T-helper 1 cell treated with Interleukin-12 subunit alpha and Interleukin-12 subunit beta and Interleukin-4 antibody, amounts not matched to agents 30 ng/mL and 1 ng/mL, for 36 hours (primary cell): ENCODE data around the gene POLD1. TPM values are rescaled to one million over a fixed set of nuclear protein-coding genes. Genes with fewer than 3 reads are reported as not detected.
"Not testable (repeated sequence)": the region's sequence is repeated elsewhere in the genome, so short reads cannot be mapped to it uniquely, and the experiment has no call there.

Experiments
- intact Hi-C: fragments of 100-400 bp; cut with micrococcal nuclease; formaldehyde crosslinking; loops from one replicate; pipeline ENCODE4 v1.15.1; 2024
- total RNA-seq: library from RNA; stranded (reverse); gene quantifications from 2 replicates; pipeline ENCODE4 v1.2.3, GENCODE V29; 2022

Gene POLD1
- total RNA-seq, 1 donor from 2014 or later = 105 TPM

GRCh38 chr19:50432221-50433028, 48.3 kb downstream of the POLD1 start, which contains the start of gene MYBPC2:
MYBPC2 (plus strand) TSS chr19:50432892; CDS start chr19:50432954, 62 bp downstream.
- intact Hi-C loops = no loop called here

GRCh38 chr19:50433201-50434180, 49.3 kb downstream of the POLD1 start:
- intact Hi-C loops = no loop called here

GRCh38 chr19:50434525-50434924, 50.4 kb downstream of the POLD1 start:
- intact Hi-C loops = no loop called here

GRCh38 chr19:50435221-50435620, 51.1 kb downstream of the POLD1 start:
- intact Hi-C loops = no loop called here

- intact Hi-C loops = no loop called here
Measured at GRCh38 chr19:50435627-50436026, 51.5 kb downstream of the POLD1 start.

GRCh38 chr19:50437862-50438449, 53.8 kb downstream of the POLD1 start:
- intact Hi-C loops = no loop called here

- intact Hi-C loops = not testable (repeated sequence)
Measured at GRCh38 chr19:50439130-50439529, 55.0 kb downstream of the POLD1 start.

GRCh38 chr19:50444059-50444458, 59.9 kb downstream of the POLD1 start:
- intact Hi-C loops = no loop called here

GRCh38 chr19:50447053-50447452, 62.9 kb downstream of the POLD1 start:
- intact Hi-C loops = no loop called here

- intact Hi-C loops = no loop called here
Measured at GRCh38 chr19:50447750-50448149, 63.6 kb downstream of the POLD1 start.

- intact Hi-C loops = no loop called here
Measured at GRCh38 chr19:50449236-50449899, 65.2 kb downstream of the POLD1 start.

GRCh38 chr19:50450369-50451222, 66.4 kb downstream of the POLD1 start:
- intact Hi-C loops = no loop called here

GRCh38 chr19:50451223-50451534, 67.0 kb downstream of the POLD1 start:
- intact Hi-C loops = no loop called here

GRCh38 chr19:50453243-50453642, 69.1 kb downstream of the POLD1 start:
- intact Hi-C loops = no loop called here

- intact Hi-C loops = no loop called here
Measured at GRCh38 chr19:50455992-50456391, 71.8 kb downstream of the POLD1 start.

- intact Hi-C loops = no loop called here
Measured at GRCh38 chr19:50457300-50457699, 73.2 kb downstream of the POLD1 start.

GRCh38 chr19:50458396-50459066, 74.4 kb downstream of the POLD1 start:
- intact Hi-C loops = no loop called here

GRCh38 chr19:50459067-50459456, 74.9 kb downstream of the POLD1 start:
- intact Hi-C loops = no loop called here

GRCh38 chr19:50459638-50460037, 75.5 kb downstream of the POLD1 start:
- intact Hi-C loops = no loop called here
